ENCODE measurements around the gene CLTA.

The CLTA gene

DNA sequence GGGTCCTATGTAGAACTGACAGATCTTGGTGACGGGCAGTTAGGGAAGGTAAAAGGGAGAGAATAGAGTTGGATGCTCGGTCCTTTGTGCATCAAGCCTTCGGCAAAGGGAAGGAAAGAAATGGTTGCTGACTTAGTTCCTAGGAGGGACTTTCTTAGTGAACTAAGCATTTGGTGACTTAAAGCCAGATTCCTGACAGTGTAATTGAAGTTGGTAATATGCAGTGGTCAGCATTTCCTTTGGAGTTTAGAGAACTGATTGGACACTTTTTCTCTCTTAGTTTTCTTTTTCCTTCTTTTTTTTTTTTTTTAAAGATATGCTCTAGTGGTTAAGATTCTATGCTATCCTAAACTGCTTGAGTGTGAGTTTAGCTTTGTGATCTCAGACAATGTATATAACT, 2.3 kb downstream of the CLTA start:
- H3K27ac ChIP-seq, result no peak overlapping the region
- TF ChIP-seq, protein P1, sequence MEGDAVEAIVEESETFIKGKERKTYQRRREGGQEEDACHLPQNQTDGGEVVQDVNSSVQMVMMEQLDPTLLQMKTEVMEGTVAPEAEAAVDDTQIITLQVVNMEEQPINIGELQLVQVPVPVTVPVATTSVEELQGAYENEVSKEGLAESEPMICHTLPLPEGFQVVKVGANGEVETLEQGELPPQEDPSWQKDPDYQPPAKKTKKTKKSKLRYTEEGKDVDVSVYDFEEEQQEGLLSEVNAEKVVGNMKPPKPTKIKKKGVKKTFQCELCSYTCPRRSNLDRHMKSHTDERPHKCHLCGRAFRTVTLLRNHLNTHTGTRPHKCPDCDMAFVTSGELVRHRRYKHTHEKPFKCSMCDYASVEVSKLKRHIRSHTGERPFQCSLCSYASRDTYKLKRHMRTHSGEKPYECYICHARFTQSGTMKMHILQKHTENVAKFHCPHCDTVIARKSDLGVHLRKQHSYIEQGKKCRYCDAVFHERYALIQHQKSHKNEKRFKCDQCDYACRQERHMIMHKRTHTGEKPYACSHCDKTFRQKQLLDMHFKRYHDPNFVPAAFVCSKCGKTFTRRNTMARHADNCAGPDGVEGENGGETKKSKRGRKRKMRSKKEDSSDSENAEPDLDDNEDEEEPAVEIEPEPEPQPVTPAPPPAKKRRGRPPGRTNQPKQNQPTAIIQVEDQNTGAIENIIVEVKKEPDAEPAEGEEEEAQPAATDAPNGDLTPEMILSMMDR (conservative IDR thresholded peaks at IDR 0.05), result no peak
- no peak for TF ChIP-seq ZFX (IDR thresholded peaks at IDR 0.05)

DNA sequence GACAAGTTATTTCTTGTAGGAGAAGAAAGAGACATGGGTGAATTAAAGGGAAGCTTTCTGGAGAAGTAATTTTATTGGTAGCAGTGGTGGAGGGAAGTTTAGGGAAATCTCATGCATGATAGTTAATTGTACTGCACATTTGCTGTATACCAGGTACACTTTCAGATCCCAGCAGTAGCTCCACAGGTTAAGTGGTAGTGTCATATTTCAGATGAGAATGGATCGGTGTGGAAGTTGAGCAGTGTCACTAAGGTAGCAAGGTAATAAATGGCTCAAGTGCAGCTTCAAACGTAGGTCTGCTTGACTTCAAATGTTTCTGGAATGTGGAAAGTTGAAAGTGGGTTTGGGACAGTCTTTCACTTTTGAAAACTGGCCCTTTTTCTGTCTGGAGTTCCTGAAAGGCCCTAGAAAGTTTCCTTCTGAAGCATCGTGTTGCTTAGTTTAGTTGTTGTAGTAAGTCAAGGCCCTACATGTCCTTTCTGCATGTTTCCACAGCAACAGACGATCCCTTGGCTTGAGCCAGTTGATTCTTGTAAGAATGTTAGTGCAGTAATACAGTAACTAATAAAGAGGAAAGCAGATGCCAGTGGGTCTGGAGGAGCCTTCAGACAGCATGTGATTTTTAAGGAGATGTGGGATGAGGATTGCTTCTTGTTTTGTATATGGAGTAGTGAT, 3.7 kb downstream of the CLTA start:
- H3K27ac ChIP-seq, result no peak overlapping the region
- no peak for TF ChIP-seq ZFX (IDR thresholded peaks at IDR 0.05)
- TF ChIP-seq, protein P1 (conservative IDR thresholded peaks at IDR 0.05), result no peak

DNA sequence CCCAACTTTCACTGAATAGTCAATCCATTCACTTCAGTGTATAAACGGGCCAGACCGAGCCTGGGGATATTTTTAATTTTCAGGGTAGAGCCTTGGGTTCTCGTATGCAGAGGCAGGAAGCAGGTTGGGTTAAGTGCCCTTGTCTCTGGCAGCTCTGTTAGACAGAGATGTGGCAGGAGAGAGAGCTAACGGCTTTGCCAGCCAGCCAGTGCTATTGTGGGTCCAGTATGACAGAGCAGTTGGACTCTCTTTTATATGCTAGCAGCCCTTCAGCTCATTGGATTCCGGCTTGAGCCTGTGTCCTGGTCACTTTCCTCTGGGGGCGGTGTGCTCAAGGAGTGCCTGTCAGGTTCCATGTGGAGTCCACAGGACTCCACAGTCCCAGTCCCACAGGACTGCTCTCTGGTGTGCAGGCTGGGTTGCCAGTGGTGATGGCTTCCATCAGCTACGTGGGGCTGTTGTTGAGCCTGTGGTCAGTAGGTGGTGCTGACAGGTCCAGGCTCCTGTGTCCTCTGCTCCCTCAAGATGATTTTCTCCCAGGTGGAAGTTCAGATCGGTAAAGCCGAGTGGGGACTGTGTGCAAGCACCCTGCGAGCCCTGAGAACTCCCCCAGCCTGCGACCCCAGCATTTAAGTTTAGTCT, 14.3 kb downstream of the CLTA start:
- H3K27ac ChIP-seq, result no peak overlapping the region
- no peak for TF ChIP-seq ZFX (IDR thresholded peaks at IDR 0.05)
- TF ChIP-seq, protein P1 (conservative IDR thresholded peaks at IDR 0.05), result no peak; the same call in 1 of the 2 replicates

DNA sequence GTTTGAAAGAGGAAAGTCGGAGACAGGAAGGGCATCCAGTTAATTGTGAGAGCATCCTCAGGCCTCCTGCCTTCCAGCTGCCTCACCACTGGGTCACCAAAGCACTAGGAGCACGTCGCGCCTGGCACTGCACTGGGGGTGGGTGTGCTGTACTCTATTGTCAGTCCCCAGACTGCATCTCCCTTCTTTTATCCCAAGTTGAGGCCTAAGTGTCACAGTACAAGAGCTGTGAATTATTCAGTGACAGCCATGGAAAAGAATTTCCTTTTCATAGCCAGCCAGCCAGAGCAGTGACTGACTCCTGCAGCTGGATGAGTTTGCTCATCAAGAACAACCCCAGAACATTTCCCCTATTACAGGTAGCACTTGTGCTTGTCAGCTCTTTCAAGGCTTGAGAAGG, 16.3 kb downstream of the CLTA start:
- no peak for TF ChIP-seq ZFX (IDR thresholded peaks at IDR 0.05)

DNA sequence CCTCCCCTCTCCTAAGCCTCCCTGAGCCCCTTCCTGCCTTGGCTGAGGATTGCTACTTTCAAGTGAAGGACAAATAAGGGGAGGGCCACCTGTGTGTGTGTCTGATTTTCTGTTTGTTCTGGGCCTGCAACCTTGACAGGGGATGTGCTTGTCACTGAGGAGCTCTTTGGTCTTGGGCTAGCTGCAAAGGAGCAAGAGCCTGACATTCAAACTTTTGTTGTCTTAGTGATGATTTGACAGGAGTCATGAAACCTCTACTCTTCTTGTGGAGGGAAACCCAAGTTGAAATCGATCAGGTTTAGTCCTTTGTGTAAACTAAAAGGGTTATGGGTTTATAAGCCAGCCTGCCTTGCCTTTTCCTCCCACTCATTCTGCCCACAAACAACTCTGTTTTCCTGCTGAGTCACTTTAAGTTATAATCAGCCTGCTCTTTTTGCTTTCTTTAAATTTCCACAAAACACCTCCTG, 16.9 kb downstream of the CLTA start:
- TF ChIP-seq, protein P1 (conservative IDR thresholded peaks at IDR 0.05), result no peak
- no peak for TF ChIP-seq ZFX (IDR thresholded peaks at IDR 0.05)
- no peak overlapping the region for H3K27ac ChIP-seq

More for the DNA sequence above, 16.3 kb downstream of the CLTA start:
- H3K27ac ChIP-seq, result no peak overlapping the region

DNA sequence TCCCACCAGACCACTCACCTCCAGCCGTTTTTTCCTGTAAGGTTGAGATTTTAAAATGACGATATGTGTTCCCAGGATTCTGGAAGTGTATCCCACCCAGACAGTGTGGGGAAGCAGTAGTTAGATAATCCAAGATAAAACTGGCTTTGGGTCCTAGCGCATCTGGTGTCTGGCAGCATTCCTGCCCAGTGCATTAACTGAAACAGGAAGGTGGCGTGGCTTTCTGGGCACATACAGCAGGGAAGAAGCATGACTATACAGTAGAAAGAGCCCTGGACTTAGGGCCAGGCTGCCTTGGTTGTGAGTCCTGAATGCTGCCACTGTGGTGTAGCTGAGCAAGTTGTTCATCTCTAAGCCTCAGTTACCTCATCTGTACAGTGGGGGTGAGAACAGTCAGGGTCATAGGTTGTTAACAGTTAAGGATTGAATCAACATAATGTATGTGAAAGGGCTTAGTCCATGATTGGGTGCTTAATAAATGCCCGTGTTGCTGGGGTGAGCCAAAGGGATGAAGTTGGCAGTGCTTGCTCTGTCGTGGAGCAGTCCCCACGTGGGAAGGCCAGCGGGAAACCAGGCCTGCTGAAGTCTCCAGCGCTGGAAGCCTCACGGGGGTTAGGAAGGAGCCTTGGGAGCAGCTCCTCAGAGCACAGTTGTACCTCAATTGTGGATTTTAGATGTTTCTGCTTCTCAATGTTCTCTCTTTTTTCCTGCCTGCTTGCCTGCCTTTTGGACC, 18.0 kb downstream of the CLTA start:
- no peak for TF ChIP-seq ZFX (IDR thresholded peaks at IDR 0.05)
- TF ChIP-seq, protein P1 (conservative IDR thresholded peaks at IDR 0.05), result no peak
- H3K27ac ChIP-seq, result no peak overlapping the region

DNA sequence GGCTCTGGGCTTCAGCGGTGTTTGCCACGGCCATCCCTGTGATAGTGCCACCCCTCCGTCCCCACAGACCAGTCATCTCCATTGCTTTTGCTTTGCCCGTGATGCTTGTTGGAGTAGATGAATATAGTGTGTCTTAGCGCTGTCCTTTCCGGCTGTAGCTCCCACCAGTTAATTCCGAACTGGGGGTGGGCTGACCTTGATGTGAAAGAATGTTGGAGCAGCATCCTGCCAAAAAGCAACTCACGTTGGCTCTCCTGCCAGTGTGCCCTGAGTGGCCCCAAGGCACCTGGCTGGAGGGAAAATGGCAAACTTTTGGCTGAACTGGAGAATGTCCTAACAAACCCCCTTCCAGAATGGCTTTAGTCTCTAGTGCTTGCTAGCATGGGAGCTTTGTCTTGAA, 20.0 kb downstream of the CLTA start:
- H3K27ac ChIP-seq, result no peak overlapping the region
- TF ChIP-seq, protein P1 (conservative IDR thresholded peaks at IDR 0.05), result no peak
- no peak for TF ChIP-seq ZFX (IDR thresholded peaks at IDR 0.05)
